Mesenchymal stem cell (in vitro differentiated cells and primary cell): ENCODE data around the gene DERL3.

Experiments used
- DNase-seq: peaks from one replicate; pipeline ENCODE4 v3.0.0-alpha.2; 2013
- H2AFZ ChIP-seq: one replicate; pipeline ENCODE4 v1.6.1; 2013; ENCODE audit warnings: low read depth, mild to moderate bottlenecking, control low read depth, inconsistent platforms, low read length, moderate library complexity
- H2AK5ac ChIP-seq: 2 replicates; pipeline ENCODE4 v1.6.1; 2013; ENCODE audit warnings: low read length, moderate library complexity, mild to moderate bottlenecking, inconsistent platforms; ENCODE audit not compliant: severe bottlenecking
- H2BK120ac ChIP-seq: one replicate; pipeline ENCODE4 v1.6.1; 2013; ENCODE audit warnings: low read depth, mild to moderate bottlenecking, inconsistent platforms, low read length, moderate library complexity
- H2BK12ac ChIP-seq, 2 experiments: one replicate each; pipeline ENCODE4 v1.6.1; 2013; ENCODE audit warnings: inconsistent platforms in 2 of 2, low read length in 2 of 2, mild to moderate bottlenecking in 2 of 2, moderate library complexity in 2 of 2, control low read depth in 1 of 2
- H2BK15ac ChIP-seq: one replicate; pipeline ENCODE4 v1.6.1; 2013; ENCODE audit warnings: mild to moderate bottlenecking, low read depth, inconsistent platforms; ENCODE audit not compliant: poor library complexity, severe bottlenecking
- H2BK5ac ChIP-seq: 2 replicates; pipeline ENCODE4 v1.6.1; 2013; ENCODE audit warnings: low read depth, mild to moderate bottlenecking, low read length, control low read depth, inconsistent platforms; ENCODE audit not compliant: poor library complexity, severe bottlenecking
- H3K14ac ChIP-seq, 2 experiments: one replicate each; pipeline ENCODE4 v1.6.1; 2013; ENCODE audit warnings: inconsistent platforms in 2 of 2, low read length in 2 of 2, control low read depth in 1 of 2, mild to moderate bottlenecking in 1 of 2, moderate library complexity in 1 of 2
- H3K18ac ChIP-seq, 2 experiments: one replicate each; pipeline ENCODE4 v1.6.1; 2013; ENCODE audit warnings: inconsistent platforms in 2 of 2, low read length in 2 of 2, control low read depth in 1 of 2, low read depth in 1 of 2, mild to moderate bottlenecking in 1 of 2
- H3K23ac ChIP-seq, 2 experiments: one replicate each; pipeline ENCODE4 v1.6.1; 2013; ENCODE audit warnings: inconsistent platforms in 2 of 2, low read length in 2 of 2, mild to moderate bottlenecking in 2 of 2, moderate library complexity in 2 of 2, control low read depth in 1 of 2
- H3K27ac ChIP-seq: 2 replicates; pipeline ENCODE4 v1.5.1; 2013; ENCODE audit warnings: mild to moderate bottlenecking, moderate library complexity, low read length, control low read depth, inconsistent platforms; ENCODE audit not compliant: poor library complexity, severe bottlenecking
- H3K27me3 ChIP-seq, 2 experiments: 2 replicates each; pipeline versions ENCODE4 v1.6.1 to v1.7.0; 2013; ENCODE audit warnings: low read length in 2 of 2, mild to moderate bottlenecking in 2 of 2, moderate library complexity in 2 of 2, control low read depth in 1 of 2, inconsistent platforms in 1 of 2; ENCODE audit not compliant: control insufficient read depth in 1 of 2, insufficient read depth in 1 of 2
- H3K36me3 ChIP-seq, 2 experiments: 2 replicates each; pipeline versions ENCODE4 v1.6.1 to v1.7.0; 2013; ENCODE audit warnings: low read length in 2 of 2, control low read depth in 1 of 2, inconsistent platforms in 1 of 2, low read depth in 1 of 2, mild to moderate bottlenecking in 1 of 2; ENCODE audit not compliant: insufficient read depth in 2 of 2, control insufficient read depth in 1 of 2
- H3K4ac ChIP-seq, 2 experiments: one replicate each; pipeline ENCODE4 v1.6.1; 2013; ENCODE audit warnings: inconsistent platforms in 2 of 2, low read length in 2 of 2, mild to moderate bottlenecking in 2 of 2, moderate library complexity in 2 of 2, control low read depth in 1 of 2, low read depth in 1 of 2
- H3K4me1 ChIP-seq: 2 replicates; pipeline ENCODE4 v1.6.1; 2013; ENCODE audit warnings: low read depth, low read length, control low read depth; ENCODE audit not compliant: control insufficient read depth, insufficient read depth
- H3K4me2 ChIP-seq: 2 replicates; pipeline ENCODE4 v1.6.1; 2013; ENCODE audit warnings: low read length, mild to moderate bottlenecking, inconsistent platforms; ENCODE audit not compliant: poor library complexity, severe bottlenecking
- H3K4me3 ChIP-seq, 2 experiments: 2 replicates each; pipeline versions ENCODE4 v1.5.1 to v1.7.0; 2013; ENCODE audit warnings: low read length in 2 of 2, mild to moderate bottlenecking in 2 of 2, control low read depth in 1 of 2, low read depth in 1 of 2; ENCODE audit not compliant: insufficient read depth in 1 of 2
- H3K79me1 ChIP-seq: replicated peaks from 2 replicates; pipeline ENCODE4 v1.6.1; 2013; ENCODE audit warnings: mild to moderate bottlenecking, control low read depth, low read length, inconsistent platforms; ENCODE audit not compliant: poor library complexity, severe bottlenecking
- H3K9ac ChIP-seq: 2 replicates; pipeline ENCODE4 v1.7.0; 2013; ENCODE audit warnings: mild to moderate bottlenecking, low read length, moderate library complexity
- H3K9me3 ChIP-seq: 2 replicates; pipeline ENCODE4 v1.7.0; 2013; ENCODE audit warnings: mild to moderate bottlenecking, low read length; ENCODE audit not compliant: control insufficient read depth
- H4K8ac ChIP-seq: one replicate; pipeline ENCODE4 v1.6.1; 2013; ENCODE audit warnings: inconsistent platforms, mild to moderate bottlenecking, low read length, moderate library complexity
- H4K91ac ChIP-seq: one replicate; pipeline ENCODE4 v1.6.1; 2013; ENCODE audit warnings: mild to moderate bottlenecking, low read length, inconsistent platforms
- WGBS: methylation state at CpG from one replicate; pipeline ENCODE4 v1.1.7; 2013; ENCODE audit warnings: mixed read lengths; 5-methylcytosine and 5-hydroxymethylcytosine counted together

Gene DERL3

DNA sequence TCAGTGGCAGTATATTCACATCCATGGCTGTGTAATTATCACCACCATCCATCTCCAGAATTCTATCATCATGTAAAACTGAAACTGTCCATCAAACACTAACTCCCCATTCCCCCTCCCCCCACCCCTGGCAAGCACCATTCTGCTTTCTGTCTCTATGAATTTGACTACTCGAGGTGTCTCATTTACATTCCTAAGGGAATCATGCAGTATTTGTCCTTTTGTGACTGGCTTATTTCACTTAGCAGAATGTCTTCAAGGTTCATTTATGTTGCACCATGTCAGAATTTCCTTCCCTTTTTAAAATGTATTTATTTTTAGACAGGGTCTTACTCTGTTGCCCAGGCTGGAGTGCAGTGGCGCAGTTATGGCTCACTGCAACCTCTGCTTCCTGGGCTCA is 20.3 kb downstream of the DERL3 start:
- Histone ChIP-seq H2BK120ac (no peak overlapping the region), H3K4ac (no peak overlapping the region), H3K27me3 (no peaks in the 10 kb centered on the region), H2BK5ac (no peak overlapping the region), H3K23ac (no peak overlapping the region), H2BK12ac (no peak overlapping the region), H3K18ac (no peak overlapping the region), H2AFZ (no peak overlapping the region), H3K4me2 (no peak overlapping the region), H3K79me1 (peaks cover 23% of the 10 kb centered on the region), H4K8ac (no peak overlapping the region), H3K4me1 (peaks cover 8% of the 10 kb centered on the region), H2AK5ac (no peak overlapping the region), H4K91ac (no peak overlapping the region), H3K27ac (no peak overlapping the region), H3K4me3 (no peak overlapping the region), H3K9me3 (no peaks in the 10 kb centered on the region), H3K14ac (no peak overlapping the region), H2BK15ac (no peak overlapping the region), H3K9ac (no peak overlapping the region), H3K36me3 (peaks cover 66 to 83% of the 10 kb centered on the region in 2 experiments)
- WGBS = 100% methylated on average over 1 of the region's 2 CpGs
- no peak for DNase-seq

DNA sequence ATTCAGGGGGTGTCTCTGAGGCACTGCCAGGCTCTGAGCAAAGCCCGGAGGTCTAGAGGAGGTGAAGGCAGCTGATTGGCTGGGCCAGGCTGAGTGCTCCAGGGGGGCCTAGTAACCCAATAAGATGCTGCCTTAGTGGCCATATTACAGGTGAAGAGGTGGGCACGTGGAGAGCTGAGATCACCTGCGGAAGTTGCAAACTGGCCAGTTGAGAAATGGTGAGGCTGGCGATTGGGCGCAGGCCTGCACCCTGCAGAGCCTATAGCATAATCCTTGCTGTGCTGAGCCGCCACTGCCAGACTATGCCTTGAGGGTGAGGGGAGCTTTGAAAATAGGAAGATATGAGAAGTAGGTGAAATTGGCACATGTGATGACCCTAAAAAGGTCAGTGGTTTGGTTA is 21.7 kb downstream of the DERL3 start:
- H3K9me3 ChIP-seq = no peaks in the 10 kb centered on the region
- peaks cover 55 to 77% of the 10 kb centered on the region in 2 experiments for H3K36me3 ChIP-seq
- no peak overlapping the region for H2BK15ac ChIP-seq
- H3K27me3 ChIP-seq = no peaks in the 10 kb centered on the region
- no peak for DNase-seq
- no peak overlapping the region for H3K4me3 ChIP-seq
- H3K4ac ChIP-seq = no peak overlapping the region
- no peak overlapping the region for H3K27ac ChIP-seq
- no peak overlapping the region for H2AK5ac ChIP-seq
- H3K4me2 ChIP-seq = no peak overlapping the region
- peaks cover 19% of the 10 kb centered on the region for H3K79me1 ChIP-seq
- H3K4me1 ChIP-seq = peaks cover 2% of the 10 kb centered on the region
- no peak overlapping the region for H3K14ac ChIP-seq
- peak overlapping the region; percentile 6 for H4K8ac ChIP-seq
- H3K23ac ChIP-seq = no peak overlapping the region
- no peak overlapping the region for H2BK120ac ChIP-seq
- H2BK5ac ChIP-seq = no peak overlapping the region
- H3K18ac ChIP-seq = no peak overlapping the region
- H2BK12ac ChIP-seq = no peak overlapping the region
- no peak overlapping the region for H4K91ac ChIP-seq
- no peak overlapping the region for H2AFZ ChIP-seq
- no peak overlapping the region for H3K9ac ChIP-seq
- WGBS = 90% methylated on average over 6 of the region's 6 CpGs

DNA sequence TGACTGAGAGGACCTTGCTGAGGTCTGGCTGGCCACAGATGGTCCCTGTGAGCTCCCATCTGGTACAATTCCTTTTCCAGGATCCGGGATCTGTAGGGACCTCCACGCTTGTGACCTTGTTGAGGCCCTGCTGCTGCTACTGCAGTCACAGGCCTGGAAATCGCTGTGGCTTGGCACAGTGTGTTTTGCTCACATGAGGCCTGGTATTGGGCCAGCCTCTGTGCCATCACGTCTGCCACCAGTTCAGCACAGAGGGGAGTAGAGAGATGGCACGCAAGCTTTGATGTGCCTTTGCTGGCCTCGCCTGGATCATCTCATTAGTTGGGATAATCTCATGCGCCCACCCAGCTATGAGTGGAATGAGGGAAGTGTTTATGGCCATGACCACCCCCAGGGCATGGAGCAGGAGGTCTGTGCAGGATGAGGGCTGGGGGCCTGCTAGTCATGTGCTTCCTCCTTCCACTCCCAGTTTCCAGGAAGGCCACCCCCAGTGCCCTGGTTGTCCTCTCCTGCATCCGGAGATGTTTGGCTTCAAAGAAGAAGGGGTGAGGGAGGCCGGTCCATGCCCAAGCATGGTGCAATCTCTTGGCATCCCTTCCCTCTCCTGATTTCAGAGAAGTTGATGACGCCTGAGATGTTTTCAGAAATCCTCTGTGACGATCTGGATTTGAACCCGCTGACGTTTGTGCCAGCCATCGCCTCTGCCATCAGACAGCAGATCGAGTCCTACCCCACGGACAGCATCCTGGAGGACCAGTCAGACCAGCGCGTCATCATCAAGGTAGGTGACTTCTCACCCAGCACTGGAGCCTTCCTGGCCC is 22.4 kb downstream of the DERL3 start:
- no peak overlapping the region for H2BK15ac ChIP-seq
- no peak for DNase-seq
- H3K9me3 ChIP-seq = no peaks in the 10 kb centered on the region
- no peak overlapping the region for H3K4me3 ChIP-seq
- no peak overlapping the region for H2AFZ ChIP-seq
- H4K8ac ChIP-seq = no peak overlapping the region
- no peak overlapping the region for H2AK5ac ChIP-seq
- peaks cover 16% of the 10 kb centered on the region for H3K79me1 ChIP-seq
- H3K4me2 ChIP-seq = no peak overlapping the region
- peak overlapping the region in 1 of 2 experiments; percentile 31 for H3K14ac ChIP-seq
- no peaks in the 10 kb centered on the region for H3K27me3 ChIP-seq
- H3K4ac ChIP-seq = no peak overlapping the region
- no peak overlapping the region for H2BK120ac ChIP-seq
- H4K91ac ChIP-seq = no peak overlapping the region
- 95% methylated on average over 18 of the region's 18 CpGs for WGBS
- no peak overlapping the region for H3K27ac ChIP-seq
- no peak overlapping the region for H2BK5ac ChIP-seq
- H3K36me3 ChIP-seq = peaks cover 50 to 78% of the 10 kb centered on the region in 2 experiments
- no peak overlapping the region for H3K9ac ChIP-seq
- no peaks in the 10 kb centered on the region for H3K4me1 ChIP-seq
- no peak overlapping the region for H3K23ac ChIP-seq
- H2BK12ac ChIP-seq = peak overlapping the region in 1 of 2 experiments; percentile 12
- peak overlapping the region in 1 of 2 experiments; percentile 21 for H3K18ac ChIP-seq

DNA sequence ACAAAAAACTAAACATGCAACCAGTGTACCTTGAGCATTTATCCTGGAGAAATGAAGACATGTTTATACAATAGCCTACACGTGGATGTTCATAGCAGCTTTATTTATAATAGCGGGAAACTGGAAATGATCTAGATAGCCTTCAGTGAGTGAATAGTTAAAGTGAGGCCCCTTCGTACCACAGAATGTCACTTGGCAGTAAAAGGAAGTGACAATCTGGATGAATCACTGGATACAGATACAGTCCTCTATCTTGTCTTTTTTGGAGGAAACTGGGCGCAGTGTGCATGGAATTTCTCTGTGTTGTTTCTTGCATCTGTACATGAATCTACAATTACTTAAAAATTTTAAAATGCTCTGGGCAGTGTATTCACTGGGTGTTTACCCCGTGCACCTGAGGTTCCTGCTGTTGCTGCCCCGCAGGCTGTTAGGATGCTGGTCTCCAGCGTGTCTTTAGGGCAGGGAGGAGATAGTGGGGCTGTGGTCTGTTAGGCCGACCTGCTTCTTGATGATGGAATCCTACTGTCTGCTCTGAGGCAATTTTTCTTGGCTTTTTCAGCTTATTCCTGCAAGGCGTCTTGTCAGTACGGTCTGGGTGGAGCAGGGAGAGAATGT is 23.2 kb downstream of the DERL3 start:
- WGBS = 71% methylated on average over 8 of the region's 10 CpGs
- no peak overlapping the region for H2BK5ac ChIP-seq
- H3K14ac ChIP-seq = no peak overlapping the region
- no peak overlapping the region for H3K4ac ChIP-seq
- H3K18ac ChIP-seq = no peak overlapping the region
- no peak overlapping the region for H2BK15ac ChIP-seq
- H2AFZ ChIP-seq = no peak overlapping the region
- no peak overlapping the region for H3K4me3 ChIP-seq
- no peak overlapping the region for H2BK12ac ChIP-seq
- no peak overlapping the region for H3K4me2 ChIP-seq
- peaks cover 11% of the 10 kb centered on the region for H3K79me1 ChIP-seq
- H2BK120ac ChIP-seq = no peak overlapping the region
- DNase-seq = no peak
- peaks cover 46 to 77% of the 10 kb centered on the region in 2 experiments for H3K36me3 ChIP-seq
- no peak overlapping the region for H4K8ac ChIP-seq
- no peak overlapping the region for H3K9ac ChIP-seq
- no peak overlapping the region for H3K23ac ChIP-seq
- no peak overlapping the region for H2AK5ac ChIP-seq
- no peak overlapping the region for H3K27ac ChIP-seq
- no peaks in the 10 kb centered on the region for H3K4me1 ChIP-seq
- no peaks in the 10 kb centered on the region for H3K27me3 ChIP-seq
- no peaks in the 10 kb centered on the region for H3K9me3 ChIP-seq
- H4K91ac ChIP-seq = no peak overlapping the region
